Upper lobe of right lung (tissue), 1 donor: ENCODE data around the gene DUSP19. TPM values are rescaled to one million over a fixed set of nuclear protein-coding genes. Genes with fewer than 3 reads are reported as not detected.

Experiments used
- ATAC-seq: fragments of 200-7000 bp; cut with Tn5 transposase; one replicate; pipeline ENCODE4 v1.9.1; 2020; ENCODE audit warnings: mild to moderate bottlenecking, moderate library complexity
- DNase-seq: peaks from one replicate; pipeline ENCODE4 v3.0.0-alpha.2; 2020
- H3K27ac ChIP-seq: fragments of 200-600 bp; one replicate; pipeline ENCODE4 v1.8.0; 2022
- H3K27me3 ChIP-seq: fragments of 200-600 bp; one replicate; pipeline ENCODE4 v1.8.0; 2022; ENCODE audit warnings: mild to moderate bottlenecking
- H3K36me3 ChIP-seq: fragments of 200-600 bp; one replicate; pipeline ENCODE4 v1.8.0; 2022
- H3K4me1 ChIP-seq: fragments of 200-600 bp; one replicate; pipeline ENCODE4 v1.8.0; 2022
- H3K4me3 ChIP-seq: fragments of 200-600 bp; one replicate; pipeline ENCODE4 v1.8.0; 2022; ENCODE audit warnings: mild to moderate bottlenecking
- H3K9me3 ChIP-seq: fragments of 200-600 bp; one replicate; pipeline ENCODE4 v1.8.0; 2022
- CTCF ChIP-seq: fragments of 200-600 bp; IDR thresholded peaks from one replicate; pipeline ENCODE4 v1.8.0; 2022; ENCODE audit warnings: antibody characterized with exemption
- intact Hi-C: fragments of 100-400 bp; cut with DNase I; formaldehyde crosslinking; loops from one replicate; pipeline ENCODE4 v1.11.0; 2022
- total RNA-seq: library from RNA; stranded (reverse); fragmentation: NEBNext Ultra II Directional; extraction: Animal tissue kit (Norgen Biotek cat#: 25700); gene quantifications from one replicate; pipeline ENCODE4 v1.2.1, GENCODE V29; 2021
- donor health status: DM: no; HTN: yes; CAD: no; lungs with severe emphysema.

The DUSP19 gene
- total RNA-seq, 1 donor from 2014 or later = 3.0 TPM

- no peaks in the 10 kb centered on the region for H3K36me3 ChIP-seq
- H3K4me1 ChIP-seq = no peaks in the 10 kb centered on the region
- intact Hi-C loops = no loop called here
- TF ChIP-seq CTCF = no peak
- H3K27me3 ChIP-seq = no peaks in the 10 kb centered on the region
- no peak overlapping the region for H3K27ac ChIP-seq
- ATAC-seq (no peak), DNase-seq (no peak)
- H3K9me3 ChIP-seq = no peaks in the 10 kb centered on the region
- no peak overlapping the region for H3K4me3 ChIP-seq
Measured at GRCh38 chr2:183060571-183061231, 17.8 kb upstream of the DUSP19 start.

DNA sequence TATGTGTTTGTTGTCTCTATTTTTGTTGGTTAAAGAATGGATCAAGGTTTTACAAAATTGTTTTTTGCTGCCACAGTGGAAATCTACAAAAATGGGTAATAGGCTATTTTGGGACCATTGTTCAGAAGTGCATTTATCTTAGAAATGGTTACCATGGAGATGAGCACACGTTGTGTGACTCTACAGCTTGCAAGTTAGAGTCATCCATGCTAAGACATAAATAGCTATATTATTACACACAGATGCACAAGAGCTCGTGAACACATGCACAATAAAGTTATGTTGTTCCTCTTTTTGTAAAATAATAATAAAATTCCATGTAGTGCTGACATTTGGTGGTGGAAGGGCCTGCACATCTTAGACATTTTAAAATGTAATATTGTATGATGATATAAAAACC, 15.5 kb upstream of the DUSP19 start:
- H3K27me3 ChIP-seq = peaks cover 8% of the 10 kb centered on the region
- H3K4me3 ChIP-seq = no peak overlapping the region
- intact Hi-C loops = no loop called here
- DNase-seq = no peak
- H3K36me3 ChIP-seq = no peaks in the 10 kb centered on the region
- H3K9me3 ChIP-seq = no peaks in the 10 kb centered on the region
- ATAC-seq = no peak
- no peaks in the 10 kb centered on the region for H3K4me1 ChIP-seq
- no peak overlapping the region for H3K27ac ChIP-seq
- no peak for TF ChIP-seq CTCF

DNA sequence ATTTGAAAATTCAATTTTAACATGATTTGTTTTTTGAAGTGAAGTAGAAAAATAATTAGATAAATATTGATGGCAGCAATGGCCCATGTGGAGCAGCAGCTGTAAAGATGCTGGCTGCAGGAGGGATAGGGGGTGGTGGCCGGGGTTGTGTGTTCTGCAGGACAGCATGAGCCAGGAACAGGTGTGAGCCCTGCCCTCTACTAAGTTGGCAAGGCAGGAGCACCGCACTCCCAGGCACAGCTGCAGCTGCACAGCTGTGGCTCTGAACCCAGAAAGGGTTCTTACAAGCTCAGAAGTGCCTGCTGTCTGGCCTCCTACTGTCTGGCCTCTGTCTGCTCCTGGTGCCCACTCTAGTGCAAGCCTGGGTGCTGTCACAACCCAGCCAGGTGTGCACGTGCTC, 10.0 kb upstream of the DUSP19 start:
- H3K27ac ChIP-seq = no peak overlapping the region
- no peaks in the 10 kb centered on the region for H3K36me3 ChIP-seq
- no peak for TF ChIP-seq CTCF
- intact Hi-C loops = no loop called here
- no peaks in the 10 kb centered on the region for H3K4me1 ChIP-seq
- H3K9me3 ChIP-seq = no peaks in the 10 kb centered on the region
- ATAC-seq = peak; percentile 14
- DNase-seq = no peak
- H3K4me3 ChIP-seq = no peak overlapping the region
- peaks cover 8% of the 10 kb centered on the region for H3K27me3 ChIP-seq

GRCh38 chr2:183069174-183069573, 9.4 kb upstream of the DUSP19 start:
- no peak overlapping the region for H3K4me3 ChIP-seq
- no peak for TF ChIP-seq CTCF
- intact Hi-C loops = no loop called here
- no peaks in the 10 kb centered on the region for H3K4me1 ChIP-seq
- DNase-seq = no peak
- no peak overlapping the region for H3K27ac ChIP-seq
- H3K36me3 ChIP-seq = no peaks in the 10 kb centered on the region
- peaks cover 8% of the 10 kb centered on the region for H3K27me3 ChIP-seq
- ATAC-seq = no peak
- no peaks in the 10 kb centered on the region for H3K9me3 ChIP-seq

DNA sequence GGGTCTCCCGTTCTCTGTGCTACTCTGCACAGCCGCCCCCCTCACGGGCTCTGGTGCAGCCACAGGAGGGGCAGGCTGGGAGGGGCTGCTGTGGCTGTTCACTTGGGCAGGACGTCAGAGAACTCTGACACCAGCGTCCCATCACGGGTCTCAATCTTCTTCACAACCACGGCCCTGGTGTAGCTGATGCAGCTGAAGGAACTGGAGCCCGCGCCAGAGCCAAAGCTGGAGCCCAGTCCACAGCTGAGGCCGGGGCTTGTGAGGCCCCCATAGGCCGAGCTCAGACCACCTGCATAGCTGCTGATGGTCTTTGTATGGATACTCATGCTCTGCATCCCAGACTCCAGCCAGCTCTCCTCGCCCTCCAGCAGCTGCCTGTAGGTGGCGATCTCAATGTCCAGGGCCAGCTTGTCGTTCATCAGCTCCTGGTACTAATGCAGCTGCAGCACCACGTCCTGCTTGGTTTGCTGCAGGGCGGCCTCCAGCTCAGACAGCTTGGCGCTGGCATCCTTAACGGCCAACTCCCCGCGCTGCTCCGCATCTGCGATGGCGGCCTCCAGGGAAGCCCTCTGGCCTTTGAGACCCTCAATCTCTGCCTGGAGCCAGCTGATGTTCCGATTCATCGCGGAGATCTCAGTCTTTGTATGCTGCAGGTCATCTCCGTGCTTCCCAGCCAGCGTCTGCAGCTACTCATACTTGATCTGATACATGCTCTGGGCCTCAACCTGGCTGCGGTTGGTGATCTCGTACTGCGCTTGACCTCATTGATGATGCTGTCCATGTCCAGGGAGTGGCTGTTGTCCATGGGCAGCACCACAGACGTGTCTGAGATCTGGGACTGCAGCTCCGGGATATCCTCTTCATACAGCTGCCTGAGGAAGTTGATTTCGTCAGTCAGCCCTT, 7.4 kb upstream of the DUSP19 start:
- TF ChIP-seq CTCF = peak; percentile 57
- DNase-seq (peak; percentile 70), ATAC-seq (peak; percentile 62)
- H3K4me1 ChIP-seq = no peaks in the 10 kb centered on the region
- no peaks in the 10 kb centered on the region for H3K9me3 ChIP-seq
- no peak overlapping the region for H3K4me3 ChIP-seq
- intact Hi-C loops = no loop called here
- no peak overlapping the region for H3K27ac ChIP-seq
- peaks cover 4% of the 10 kb centered on the region for H3K27me3 ChIP-seq
- H3K36me3 ChIP-seq = no peaks in the 10 kb centered on the region
